NB4 (cell line): Measurements from ENCODE around the gene ANP32B.

ENCODE experiments used
- DNase-seq: peaks from one replicate; pipeline ENCODE4 v3.0.0; 2010; ENCODE audit warnings: low read depth
- H3K4me3 ChIP-seq: one replicate; pipeline ENCODE4 v1.5.1; 2011; ENCODE audit warnings: mild to moderate bottlenecking, low read depth, low read length, moderate library complexity
- MYC ChIP-seq: IDR thresholded peaks from 2 replicates; pipeline ENCODE4 v1.6.1; 2011; ENCODE audit warnings: low read depth, low read length
- POLR2A ChIP-seq: IDR thresholded peaks from 2 replicates; pipeline ENCODE4 v1.6.1; 2011; ENCODE audit warnings: mild to moderate bottlenecking; ENCODE audit not compliant: insufficient read length; ENCODE audit errors: extremely low read depth
- TF ChIP-seq, protein P1 (sequence below): IDR thresholded peaks from 2 replicates; pipeline ENCODE4 v1.6.1; 2011; ENCODE audit warnings: low read depth, low read length
- TF ChIP-seq, protein P2 (sequence below): IDR thresholded peaks from one replicate; pipeline ENCODE4 v1.5.1; 2012; ENCODE audit warnings: low read depth, low read length

ANP32B gene

DNA sequence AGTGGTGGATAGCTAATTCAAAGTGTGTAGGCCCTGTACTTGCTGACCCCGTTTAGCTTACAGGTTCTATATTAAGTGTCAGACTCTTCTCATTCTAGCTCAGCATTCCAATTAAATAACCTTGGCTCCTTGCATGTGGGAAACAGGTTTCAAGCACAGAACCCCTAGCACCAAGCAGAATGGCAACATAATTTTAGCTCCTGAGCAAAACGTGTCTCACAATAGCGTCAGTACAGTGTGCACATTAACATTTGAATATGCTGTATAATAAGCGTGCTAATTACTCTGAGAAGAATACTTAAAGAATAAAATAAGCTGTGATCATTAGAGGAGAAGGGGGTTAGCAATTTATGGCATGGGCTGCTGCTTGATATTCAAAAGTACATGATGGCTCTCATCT lies 21.0 kb upstream of the ANP32B start:
- TF ChIP-seq POLR2A (no peak), MYC (no peak)
- TF ChIP-seq, protein P1, sequence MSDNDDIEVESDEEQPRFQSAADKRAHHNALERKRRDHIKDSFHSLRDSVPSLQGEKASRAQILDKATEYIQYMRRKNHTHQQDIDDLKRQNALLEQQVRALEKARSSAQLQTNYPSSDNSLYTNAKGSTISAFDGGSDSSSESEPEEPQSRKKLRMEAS = no peak
- TF ChIP-seq, protein P2, sequence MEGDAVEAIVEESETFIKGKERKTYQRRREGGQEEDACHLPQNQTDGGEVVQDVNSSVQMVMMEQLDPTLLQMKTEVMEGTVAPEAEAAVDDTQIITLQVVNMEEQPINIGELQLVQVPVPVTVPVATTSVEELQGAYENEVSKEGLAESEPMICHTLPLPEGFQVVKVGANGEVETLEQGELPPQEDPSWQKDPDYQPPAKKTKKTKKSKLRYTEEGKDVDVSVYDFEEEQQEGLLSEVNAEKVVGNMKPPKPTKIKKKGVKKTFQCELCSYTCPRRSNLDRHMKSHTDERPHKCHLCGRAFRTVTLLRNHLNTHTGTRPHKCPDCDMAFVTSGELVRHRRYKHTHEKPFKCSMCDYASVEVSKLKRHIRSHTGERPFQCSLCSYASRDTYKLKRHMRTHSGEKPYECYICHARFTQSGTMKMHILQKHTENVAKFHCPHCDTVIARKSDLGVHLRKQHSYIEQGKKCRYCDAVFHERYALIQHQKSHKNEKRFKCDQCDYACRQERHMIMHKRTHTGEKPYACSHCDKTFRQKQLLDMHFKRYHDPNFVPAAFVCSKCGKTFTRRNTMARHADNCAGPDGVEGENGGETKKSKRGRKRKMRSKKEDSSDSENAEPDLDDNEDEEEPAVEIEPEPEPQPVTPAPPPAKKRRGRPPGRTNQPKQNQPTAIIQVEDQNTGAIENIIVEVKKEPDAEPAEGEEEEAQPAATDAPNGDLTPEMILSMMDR = no peak
- DNase-seq = no peak
- no peak overlapping the region for H3K4me3 ChIP-seq

DNA sequence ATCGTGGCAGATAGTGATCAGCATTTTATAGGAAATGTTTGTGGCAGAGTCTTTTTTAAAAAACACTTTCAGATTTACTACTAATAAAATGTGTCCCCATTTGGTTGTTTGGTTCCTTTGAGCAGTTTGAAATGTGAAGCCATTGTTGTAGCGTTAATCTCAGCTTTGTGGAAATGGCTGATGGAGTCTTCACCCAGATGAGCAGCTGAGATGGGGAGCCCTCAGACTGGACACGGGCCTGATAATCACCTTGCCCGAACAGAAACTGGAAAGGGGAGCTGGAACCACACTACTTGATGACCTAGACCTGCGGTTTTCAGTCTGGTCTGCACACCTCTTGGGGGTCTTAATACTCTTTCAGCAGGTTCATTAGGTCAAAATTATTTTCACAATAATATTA lies 20.6 kb upstream of the ANP32B start:
- TF ChIP-seq, protein P1 = no peak
- TF ChIP-seq, protein P2 = no peak
- TF ChIP-seq MYC (no peak), POLR2A (no peak)
- DNase-seq = no peak
- no peak overlapping the region for H3K4me3 ChIP-seq

DNA sequence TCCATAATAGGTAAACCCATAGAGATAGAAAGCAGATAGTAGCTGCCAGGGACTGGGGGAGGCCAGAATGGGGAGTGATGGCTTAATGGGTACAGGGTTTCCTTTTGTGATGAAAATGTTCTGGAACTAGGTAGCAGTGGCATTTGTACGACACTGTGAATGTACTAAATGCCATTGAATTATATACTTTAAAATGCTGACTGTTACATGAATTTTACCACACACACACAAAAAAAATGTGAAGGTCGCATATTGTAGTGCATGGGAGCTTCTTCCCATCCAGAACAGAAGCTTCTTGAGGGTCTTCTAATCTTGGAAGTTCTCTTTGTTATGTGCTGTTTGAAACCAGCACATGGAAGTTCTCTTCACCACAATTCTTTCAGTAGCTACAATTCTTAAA lies 19.9 kb upstream of the ANP32B start:
- DNase-seq = no peak
- H3K4me3 ChIP-seq = no peak overlapping the region
- TF ChIP-seq, protein P2 = no peak
- TF ChIP-seq MYC = no peak
- TF ChIP-seq POLR2A = no peak
- TF ChIP-seq, protein P1 = no peak

DNA sequence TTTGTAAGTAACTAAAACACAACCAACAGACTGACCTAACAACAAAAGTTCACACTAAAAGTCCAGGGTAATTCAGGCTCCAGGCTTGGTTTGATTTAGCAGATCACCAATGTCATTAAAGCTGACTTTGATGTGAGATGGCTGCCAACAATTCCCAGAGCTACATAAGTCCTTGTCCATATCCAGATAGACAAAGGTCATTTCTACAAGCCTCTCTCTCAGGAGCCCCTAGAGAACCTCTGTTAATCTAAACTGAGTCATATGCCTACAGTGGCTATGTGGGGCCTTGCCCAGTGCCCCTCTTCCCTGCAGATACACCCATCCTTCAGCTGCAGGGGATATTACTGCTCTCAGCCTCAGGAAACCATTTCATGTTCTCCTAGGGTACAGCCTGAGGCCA lies 18.2 kb upstream of the ANP32B start:
- no peak overlapping the region for H3K4me3 ChIP-seq
- TF ChIP-seq, protein P2 = no peak
- TF ChIP-seq, protein P1 = no peak
- no peak for TF ChIP-seq POLR2A
- no peak for TF ChIP-seq MYC
- DNase-seq = no peak

DNA sequence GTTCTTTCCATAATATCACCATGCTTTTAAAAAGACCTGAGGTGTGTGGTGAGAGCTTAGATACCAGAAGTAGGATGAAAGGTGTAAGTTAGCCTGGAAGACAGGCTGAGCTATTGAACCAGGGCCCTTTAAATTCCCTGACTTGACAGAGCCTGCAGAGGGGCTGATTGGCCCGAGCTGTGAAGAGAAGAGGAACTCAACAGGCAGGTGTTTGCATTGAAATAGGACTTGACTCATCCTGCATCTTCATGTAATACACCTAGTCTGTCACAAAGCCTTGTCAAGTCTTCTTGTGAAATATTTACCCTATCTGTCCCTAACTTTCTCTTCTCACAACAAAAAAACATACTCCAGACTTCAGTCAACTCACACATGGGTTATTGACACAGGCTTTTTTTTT lies 16.6 kb upstream of the ANP32B start:
- DNase-seq = no peak
- TF ChIP-seq MYC (no peak), POLR2A (no peak)
- TF ChIP-seq, protein P2 = no peak
- TF ChIP-seq, protein P1 = no peak

DNA sequence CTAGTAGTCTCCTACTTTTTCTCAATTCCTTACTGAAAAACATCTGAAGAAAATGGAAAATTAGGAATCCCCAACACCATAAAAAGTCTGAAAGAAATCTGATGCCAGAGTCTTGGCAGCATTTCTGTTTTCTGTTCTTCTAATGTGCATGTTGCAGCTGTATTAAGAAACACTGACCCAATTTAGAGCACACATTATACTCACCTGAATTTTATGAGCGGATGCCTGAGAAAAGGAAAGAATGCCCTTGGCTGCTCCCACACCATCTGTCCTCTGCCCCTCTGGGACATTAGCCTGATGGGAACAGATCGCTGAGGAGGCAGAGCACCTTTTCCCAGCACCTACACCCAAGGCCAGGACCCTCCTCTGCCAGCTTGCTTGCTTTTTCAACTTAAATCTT lies 14.1 kb upstream of the ANP32B start:
- TF ChIP-seq MYC (no peak), POLR2A (no peak)
- TF ChIP-seq, protein P2 = no peak
- TF ChIP-seq, protein P1 = no peak
- H3K4me3 ChIP-seq = no peak overlapping the region
- no peak for DNase-seq

More for the DNA sequence above, 16.6 kb upstream of the ANP32B start:
- no peak overlapping the region for H3K4me3 ChIP-seq
